B cell (primary cell): Measurements from ENCODE around the gene PBXIP1.

ENCODE experiments used
- EZH2 ChIP-seq: IDR thresholded peaks from 2 replicates; pipeline ENCODE4 v1.6.1; 2012; ENCODE audit warnings: borderline replicate concordance, low read depth, mild to moderate bottlenecking, moderate library complexity, low read length; ENCODE audit not compliant: insufficient read depth, poor library complexity, severe bottlenecking
- TF ChIP-seq, protein P1 (sequence below): fragments of 200-600 bp; IDR thresholded peaks from one replicate; pipeline ENCODE4 v1.8.0; 2022; ENCODE audit warnings: antibody characterized with exemption, mild to moderate bottlenecking

DNA sequence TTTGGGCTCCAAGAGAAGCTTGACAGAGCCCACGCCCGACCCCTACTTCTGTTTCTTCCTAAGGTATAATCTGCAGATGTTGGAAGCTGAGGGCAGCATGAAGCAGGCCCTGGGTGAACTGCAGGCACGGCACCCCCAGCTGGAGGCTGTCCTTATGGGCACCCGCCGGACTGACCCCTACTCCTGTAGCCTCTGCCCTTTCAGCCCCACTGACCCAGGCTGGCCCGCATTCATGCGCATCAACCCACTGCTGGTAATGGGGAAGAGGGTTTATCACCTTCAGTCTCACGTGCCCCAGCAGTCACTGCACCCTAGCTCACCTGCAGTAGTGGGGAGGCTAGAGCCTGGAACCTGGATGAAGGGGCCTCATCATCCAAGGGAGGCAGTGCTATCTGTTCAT is 34.4 kb upstream of the PBXIP1 start:
- TF ChIP-seq, protein P1, sequence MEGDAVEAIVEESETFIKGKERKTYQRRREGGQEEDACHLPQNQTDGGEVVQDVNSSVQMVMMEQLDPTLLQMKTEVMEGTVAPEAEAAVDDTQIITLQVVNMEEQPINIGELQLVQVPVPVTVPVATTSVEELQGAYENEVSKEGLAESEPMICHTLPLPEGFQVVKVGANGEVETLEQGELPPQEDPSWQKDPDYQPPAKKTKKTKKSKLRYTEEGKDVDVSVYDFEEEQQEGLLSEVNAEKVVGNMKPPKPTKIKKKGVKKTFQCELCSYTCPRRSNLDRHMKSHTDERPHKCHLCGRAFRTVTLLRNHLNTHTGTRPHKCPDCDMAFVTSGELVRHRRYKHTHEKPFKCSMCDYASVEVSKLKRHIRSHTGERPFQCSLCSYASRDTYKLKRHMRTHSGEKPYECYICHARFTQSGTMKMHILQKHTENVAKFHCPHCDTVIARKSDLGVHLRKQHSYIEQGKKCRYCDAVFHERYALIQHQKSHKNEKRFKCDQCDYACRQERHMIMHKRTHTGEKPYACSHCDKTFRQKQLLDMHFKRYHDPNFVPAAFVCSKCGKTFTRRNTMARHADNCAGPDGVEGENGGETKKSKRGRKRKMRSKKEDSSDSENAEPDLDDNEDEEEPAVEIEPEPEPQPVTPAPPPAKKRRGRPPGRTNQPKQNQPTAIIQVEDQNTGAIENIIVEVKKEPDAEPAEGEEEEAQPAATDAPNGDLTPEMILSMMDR: no peak
- no peak for TF ChIP-seq EZH2
